GM12872 (cell line): Measurements from ENCODE around the gene KLHL26.

Experiments
- TF ChIP-seq, protein P1 (sequence below): IDR thresholded peaks from 3 replicates; pipeline ENCODE4 v1.5.1; 2011; ENCODE audit warnings: low read depth, mild to moderate bottlenecking, low read length, moderate library complexity; ENCODE audit not compliant: insufficient read depth

The KLHL26 gene

DNA sequence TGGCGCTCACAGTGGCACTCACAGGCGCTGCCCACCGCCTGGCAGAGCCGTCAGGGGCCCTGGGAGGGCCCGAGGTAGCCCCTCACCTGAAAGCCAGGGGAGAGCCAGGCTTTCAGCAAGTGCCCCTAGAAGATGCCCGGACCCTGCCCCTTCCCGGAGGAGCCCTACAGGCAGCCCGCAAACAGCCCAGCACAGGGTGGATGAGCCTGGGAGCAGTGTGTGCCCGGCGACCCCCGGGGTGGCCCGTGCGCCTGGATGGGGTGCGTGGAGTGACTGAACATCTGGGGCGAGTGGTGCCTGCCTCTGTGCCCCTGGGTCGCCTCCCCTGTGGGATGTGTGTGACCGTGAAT, 31.7 kb upstream of the KLHL26 start:
- TF ChIP-seq, protein P1, sequence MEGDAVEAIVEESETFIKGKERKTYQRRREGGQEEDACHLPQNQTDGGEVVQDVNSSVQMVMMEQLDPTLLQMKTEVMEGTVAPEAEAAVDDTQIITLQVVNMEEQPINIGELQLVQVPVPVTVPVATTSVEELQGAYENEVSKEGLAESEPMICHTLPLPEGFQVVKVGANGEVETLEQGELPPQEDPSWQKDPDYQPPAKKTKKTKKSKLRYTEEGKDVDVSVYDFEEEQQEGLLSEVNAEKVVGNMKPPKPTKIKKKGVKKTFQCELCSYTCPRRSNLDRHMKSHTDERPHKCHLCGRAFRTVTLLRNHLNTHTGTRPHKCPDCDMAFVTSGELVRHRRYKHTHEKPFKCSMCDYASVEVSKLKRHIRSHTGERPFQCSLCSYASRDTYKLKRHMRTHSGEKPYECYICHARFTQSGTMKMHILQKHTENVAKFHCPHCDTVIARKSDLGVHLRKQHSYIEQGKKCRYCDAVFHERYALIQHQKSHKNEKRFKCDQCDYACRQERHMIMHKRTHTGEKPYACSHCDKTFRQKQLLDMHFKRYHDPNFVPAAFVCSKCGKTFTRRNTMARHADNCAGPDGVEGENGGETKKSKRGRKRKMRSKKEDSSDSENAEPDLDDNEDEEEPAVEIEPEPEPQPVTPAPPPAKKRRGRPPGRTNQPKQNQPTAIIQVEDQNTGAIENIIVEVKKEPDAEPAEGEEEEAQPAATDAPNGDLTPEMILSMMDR = no peak

DNA sequence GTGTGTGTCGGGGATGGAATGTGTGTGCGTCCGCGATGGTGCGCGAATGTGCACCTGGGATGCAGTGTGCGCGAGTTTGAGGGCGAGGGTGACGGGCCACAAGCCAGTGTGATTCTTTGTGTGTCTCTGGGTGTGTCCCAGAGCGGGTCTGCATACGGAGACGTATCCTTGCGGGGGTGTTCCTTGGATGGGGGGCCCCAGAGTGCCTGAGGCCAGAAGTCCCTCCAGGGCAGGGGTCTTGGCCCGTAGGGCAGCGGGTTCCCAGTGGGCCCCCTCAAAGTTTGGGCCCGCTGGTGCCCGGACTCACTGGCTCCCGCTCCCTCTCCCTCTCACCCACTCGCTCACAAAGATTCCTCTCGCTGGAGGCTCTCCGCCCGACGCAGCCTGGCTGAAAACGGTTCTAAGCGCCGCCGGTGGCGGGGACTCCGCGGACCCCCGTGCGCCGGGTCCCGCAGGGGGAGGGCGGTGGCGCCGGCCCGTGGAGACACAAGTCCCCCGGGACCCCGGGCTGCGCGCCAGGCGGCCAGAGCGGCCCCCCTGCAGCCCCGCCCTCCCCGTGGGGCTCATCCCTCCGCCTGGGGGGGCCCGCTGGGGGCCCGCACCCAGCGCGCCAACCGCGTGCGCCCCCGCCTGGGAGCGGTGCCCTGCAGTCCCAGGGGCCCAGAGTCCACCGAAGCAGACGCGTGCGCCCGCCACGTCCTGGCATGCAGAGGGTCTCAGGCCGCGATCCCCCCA, 31.1 kb upstream of the KLHL26 start:
- TF ChIP-seq, protein P1 = no peak

DNA sequence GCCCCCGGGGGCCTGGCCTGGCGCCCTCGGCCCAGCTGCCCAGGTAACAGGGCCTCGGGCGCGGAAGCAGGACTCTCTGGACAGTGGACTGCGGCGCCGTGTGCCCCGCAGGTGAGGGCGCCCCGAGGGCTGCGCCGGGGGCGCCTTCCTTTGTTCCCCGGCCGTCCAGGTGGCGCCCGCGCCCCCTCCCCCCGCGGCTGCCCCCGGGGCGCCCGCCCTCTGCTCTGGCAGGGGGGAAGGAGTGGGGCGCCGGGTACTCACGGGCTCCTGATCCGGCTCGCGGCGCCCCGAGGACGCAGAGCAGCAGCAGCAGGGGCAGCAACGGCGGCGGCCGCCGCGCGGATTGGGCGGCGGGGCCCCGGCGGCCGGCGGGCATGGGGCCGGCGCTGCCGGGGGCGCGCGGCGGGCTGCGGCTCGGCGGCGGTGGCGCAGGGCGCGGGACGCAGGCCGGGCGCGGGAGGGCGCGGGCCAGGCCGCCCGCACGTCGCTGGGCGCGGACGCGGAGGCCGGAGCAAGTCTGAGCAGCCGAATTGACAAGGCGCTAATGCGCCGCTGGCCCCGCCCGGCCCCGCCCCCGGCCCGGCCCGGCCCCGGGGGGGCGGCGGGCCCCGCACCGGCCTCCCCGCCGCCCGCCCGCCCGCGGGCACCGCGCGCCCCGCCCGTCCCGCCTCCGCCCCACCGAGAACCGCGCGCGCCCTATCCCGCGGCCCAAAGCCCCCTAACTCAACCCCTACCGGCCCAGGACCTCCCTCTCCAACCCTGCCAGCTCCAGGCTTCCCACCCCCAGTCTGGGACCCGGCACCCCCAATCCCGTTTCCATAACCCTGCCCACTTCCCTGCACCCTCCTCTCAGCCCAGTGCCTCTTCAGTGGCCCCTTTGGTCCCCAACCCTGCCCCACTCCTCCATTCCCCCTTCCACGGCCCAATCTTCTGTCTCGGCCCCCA, 30.3 kb upstream of the KLHL26 start, which contains the start of gene CRLF1:
CRLF1 (minus strand) TSS at position 519 of the 945 bp plus-strand sequence; CDS start at position 376, 143 bp downstream.
- TF ChIP-seq, protein P1 = no peak

DNA sequence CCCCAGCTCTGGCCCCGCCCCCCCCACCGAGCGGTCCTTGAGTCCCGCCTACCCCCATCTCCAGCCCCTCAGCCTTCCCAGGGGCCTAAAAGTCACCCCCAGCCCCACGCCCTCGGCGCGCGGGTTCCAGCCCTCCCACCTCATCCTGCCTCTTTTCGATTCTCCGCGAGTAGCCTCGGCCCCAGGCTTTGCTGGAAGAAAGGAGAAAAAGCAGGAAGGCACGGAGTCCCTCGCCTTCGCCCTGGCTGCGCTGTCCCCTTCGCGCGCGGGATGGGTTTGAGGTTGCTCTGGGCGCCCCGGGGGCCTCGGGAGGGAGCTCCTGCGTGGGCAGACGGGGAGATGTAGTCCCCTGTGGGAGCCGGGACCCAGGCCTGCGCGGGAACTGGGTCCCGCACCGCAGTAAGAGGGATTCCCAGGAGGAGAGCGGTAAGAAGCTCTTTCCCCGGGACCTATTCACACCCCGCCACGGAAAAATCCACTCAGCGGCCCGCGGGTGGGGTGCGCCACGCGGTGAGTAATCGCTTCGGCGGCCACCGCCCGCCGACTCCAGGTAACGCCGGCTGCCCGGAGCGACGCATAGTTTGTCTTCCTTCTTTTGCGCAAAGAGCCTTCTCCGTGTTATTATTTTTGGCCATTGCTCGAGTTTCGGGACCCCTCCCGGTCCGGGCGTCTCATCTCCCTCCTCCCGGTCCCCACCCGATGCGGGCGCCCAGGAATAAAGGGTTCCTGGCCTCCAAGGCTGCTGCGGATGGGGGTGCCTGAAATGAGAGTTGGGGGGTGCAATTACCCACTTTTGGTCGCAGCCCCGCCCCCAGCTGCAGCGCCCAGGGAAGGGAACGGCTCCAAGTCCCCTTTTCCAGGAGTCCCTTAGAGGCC, 29.4 kb upstream of the KLHL26 start:
- TF ChIP-seq, protein P1 = no peak

DNA sequence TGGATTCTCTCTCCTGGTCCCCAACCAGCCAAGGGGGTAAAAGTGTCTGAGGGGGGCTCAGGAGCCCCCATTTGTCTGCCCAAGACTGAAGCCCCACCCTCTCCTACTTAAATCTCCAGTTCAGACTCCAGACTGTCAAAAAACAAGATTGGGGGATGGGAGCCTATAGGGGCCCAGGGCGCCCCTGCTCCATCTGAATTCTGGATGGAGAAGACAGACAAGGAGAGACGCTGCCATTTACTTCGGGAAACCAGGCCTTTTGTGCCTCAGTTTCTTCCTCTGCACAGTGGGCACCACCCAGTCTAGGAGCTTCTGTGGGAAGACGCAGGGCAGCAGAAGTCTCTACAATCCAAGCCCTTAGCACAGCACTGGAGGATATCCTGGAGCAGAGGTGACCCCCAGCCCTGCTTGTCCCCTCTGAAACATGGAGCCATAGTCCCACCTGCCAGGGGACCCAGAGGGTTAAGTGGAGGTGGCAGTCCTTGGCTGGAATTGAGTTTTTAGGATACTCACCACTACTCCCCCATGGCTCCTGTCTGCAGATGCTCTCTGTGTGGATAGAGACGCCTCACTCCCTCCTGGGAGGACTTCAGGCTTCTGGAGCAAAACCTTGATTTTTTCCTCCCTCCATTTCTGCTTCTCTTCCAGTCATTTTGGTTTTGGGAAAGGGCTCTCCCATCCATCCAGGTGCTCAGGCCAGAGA, 28.6 kb upstream of the KLHL26 start:
- TF ChIP-seq, protein P1 = no peak

DNA sequence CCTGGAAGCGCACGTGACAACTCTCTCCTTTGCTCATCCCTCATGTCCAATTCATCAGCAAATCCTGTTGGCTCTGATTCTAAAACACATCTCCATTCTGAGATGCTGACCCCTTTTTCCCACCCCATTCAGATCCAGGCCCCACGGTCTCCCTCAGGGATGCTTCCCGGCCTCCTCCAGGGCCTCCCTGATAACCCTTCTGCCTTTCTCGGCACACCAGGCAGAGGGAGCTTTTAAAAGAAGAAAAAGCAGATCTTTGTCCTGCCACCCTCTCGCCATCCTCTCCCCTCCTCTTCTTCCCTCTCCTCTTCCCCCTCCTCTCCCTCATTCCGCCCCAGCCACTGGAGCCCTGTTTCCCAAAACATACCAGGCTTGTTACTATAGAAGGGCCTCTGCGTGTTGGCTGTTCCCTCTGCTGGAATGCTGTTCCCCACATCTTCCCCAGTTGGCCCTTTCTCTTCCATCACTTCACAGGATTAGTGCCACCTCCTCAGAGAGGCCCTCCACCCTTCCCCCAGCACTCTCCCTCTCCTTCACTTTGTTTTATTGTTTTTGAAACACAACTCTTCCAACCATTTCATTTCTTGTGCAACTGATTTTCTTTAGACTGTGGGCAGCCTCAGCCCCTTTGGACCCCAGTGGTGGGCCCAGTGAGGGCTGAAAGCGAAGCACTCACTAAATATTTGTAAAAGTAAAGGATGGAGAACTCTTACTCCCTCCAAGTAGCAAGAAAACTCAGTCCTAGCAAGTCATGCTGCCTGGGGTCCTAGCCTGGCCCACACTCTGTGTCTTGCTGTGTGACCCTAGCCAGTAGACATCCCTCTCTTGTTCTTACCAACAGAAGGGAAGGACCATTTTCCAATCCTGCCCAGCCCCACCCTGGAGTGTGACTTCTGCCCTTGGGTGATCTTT, 27.8 kb upstream of the KLHL26 start:
- TF ChIP-seq, protein P1 = no peak
